ENCODE measurements around the gene SNAI1. TPM values are rescaled to one million over a fixed set of nuclear protein-coding genes. Genes with fewer than 3 reads are reported as not detected.
"Not testable (repeated sequence)": the region's sequence is repeated elsewhere in the genome, so short reads cannot be mapped to it uniquely, and the experiment has no call there.

SNAI1 gene
- total RNA-seq, 1 experiment from 2014 or later, result 5.4 TPM

DNA sequence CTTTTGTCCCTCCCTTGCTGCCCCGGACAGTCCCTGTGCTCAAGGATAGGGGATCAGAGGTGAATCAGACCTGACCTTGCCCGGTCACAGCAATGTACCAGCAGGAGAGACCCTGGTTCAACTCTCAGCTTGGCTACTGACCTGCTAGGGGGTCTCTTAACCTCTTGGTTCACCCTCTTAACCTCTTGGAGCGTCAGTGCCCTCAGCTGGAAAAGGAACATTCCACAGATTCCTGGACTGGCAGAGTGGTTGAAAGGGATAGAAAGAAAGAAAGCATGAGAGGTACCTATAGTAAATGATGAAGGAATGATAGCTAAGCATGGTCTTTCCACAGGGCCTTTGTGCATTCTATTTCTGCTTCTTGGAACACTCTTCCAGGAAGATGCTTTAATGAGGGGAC is 25.2 kb downstream of the SNAI1 start:
- H3K9me3 ChIP-seq (ENCODE audit: low read length), result no peaks in the 10 kb centered on the region
- no peak overlapping the region for H3K4me2 ChIP-seq (ENCODE audit: low read length)
- no peak overlapping the region for H3K9ac ChIP-seq (ENCODE audit: low read length)
- H4K20me1 ChIP-seq (ENCODE audit: low read length), result no peaks in the 10 kb centered on the region
- TF ChIP-seq, protein P1, sequence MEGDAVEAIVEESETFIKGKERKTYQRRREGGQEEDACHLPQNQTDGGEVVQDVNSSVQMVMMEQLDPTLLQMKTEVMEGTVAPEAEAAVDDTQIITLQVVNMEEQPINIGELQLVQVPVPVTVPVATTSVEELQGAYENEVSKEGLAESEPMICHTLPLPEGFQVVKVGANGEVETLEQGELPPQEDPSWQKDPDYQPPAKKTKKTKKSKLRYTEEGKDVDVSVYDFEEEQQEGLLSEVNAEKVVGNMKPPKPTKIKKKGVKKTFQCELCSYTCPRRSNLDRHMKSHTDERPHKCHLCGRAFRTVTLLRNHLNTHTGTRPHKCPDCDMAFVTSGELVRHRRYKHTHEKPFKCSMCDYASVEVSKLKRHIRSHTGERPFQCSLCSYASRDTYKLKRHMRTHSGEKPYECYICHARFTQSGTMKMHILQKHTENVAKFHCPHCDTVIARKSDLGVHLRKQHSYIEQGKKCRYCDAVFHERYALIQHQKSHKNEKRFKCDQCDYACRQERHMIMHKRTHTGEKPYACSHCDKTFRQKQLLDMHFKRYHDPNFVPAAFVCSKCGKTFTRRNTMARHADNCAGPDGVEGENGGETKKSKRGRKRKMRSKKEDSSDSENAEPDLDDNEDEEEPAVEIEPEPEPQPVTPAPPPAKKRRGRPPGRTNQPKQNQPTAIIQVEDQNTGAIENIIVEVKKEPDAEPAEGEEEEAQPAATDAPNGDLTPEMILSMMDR (conservative IDR thresholded peaks at IDR 0.05; ENCODE audit: low read depth, low read length), result no peak
- no peak for TF ChIP-seq EZH2 (IDR thresholded peaks at IDR 0.05; ENCODE audit: low read length, unreplicated experiment)
- no peak for TF ChIP-seq EZH2phosphoT487 (IDR thresholded peaks at IDR 0.05; ENCODE audit: borderline replicate concordance, low read length)
- ATAC-seq (no peak), DNase-seq (no peak)
- H3K27me3 ChIP-seq (ENCODE audit: low read length), result no peaks in the 10 kb centered on the region
- BruUV-seq (replicated peaks), result no TSS peak
- H3F3A ChIP-seq (ENCODE audit: low read length, unreplicated experiment), result no peaks in the 10 kb centered on the region
- intact Hi-C loops (cut with micrococcal nuclease), result no loop called here
- H3K9me2 ChIP-seq (replicated peaks; ENCODE audit: low read length), result no peaks in the 10 kb centered on the region
- H3K27ac ChIP-seq (ENCODE audit: low read length), result no peak overlapping the region
- no peak overlapping the region for H3K4me3 ChIP-seq (ENCODE audit: low read length)
- H3K36me3 ChIP-seq (ENCODE audit: low read depth, low read length), result no peaks in the 10 kb centered on the region
- CTCF ChIA-PET, result no interaction called here
- no peak overlapping the region for H2AFZ ChIP-seq (ENCODE audit: low read length)
- H3K79me2 ChIP-seq (ENCODE audit: low read length), result no peaks in the 10 kb centered on the region
- POLR2A ChIA-PET (ENCODE audit: unreplicated experiment), result no interaction called here
- no peaks in the 10 kb centered on the region for H3K4me1 ChIP-seq (ENCODE audit: insufficient read depth, low read length)

DNA sequence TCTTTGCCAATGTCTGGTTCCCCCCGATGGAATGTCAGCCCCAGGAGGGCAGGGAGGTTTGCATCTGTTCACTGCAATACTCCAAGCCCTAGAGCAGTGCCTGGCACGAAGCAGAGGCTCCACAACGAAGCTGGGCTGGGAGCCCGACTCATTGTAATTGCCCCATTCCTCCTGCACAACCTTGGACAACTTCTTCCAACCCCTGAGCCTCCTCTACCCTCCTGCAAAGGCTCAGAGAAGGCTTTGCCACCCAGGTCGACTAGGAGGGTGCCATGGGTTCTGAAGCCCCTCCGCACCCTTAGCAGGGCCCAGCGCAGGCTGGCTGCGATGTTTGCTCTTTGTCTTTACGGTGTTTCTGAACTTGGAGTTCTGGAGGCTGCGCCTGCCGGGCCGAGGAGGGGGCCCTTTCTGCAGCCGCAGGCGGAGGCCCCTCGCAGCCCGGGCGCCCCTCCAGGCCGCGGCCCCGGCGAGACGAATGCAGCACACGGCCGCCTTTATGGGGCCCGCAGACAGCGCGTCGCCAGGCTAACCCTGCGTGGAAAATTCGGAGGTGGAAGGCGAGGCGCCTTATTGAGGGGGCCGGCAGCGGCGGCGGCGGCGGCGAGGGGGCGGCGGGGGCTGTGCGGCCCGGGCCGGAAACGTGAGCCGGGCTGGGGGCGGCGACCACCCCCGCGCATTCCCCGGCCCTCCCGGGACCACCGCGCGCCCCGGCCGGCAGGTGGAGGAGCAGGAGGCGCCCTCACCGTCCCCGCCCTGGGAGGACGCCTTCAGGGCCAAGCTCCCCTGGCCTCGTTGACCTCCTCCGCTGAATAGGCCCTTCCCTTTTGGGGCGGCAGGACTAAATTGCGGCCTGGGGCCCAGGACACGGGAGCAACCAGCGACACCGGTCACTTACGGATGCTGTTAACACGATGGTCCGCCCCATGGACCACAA is 27.0 kb downstream of the SNAI1 start:
- intact Hi-C loops (cut with micrococcal nuclease), result no loop called here
- ATAC-seq (no peak), DNase-seq (no peak)
- Histone ChIP-seq H3K4me1 (ENCODE audit: insufficient read depth, low read length) (no peaks in the 10 kb centered on the region), H3F3A (ENCODE audit: low read length, unreplicated experiment) (no peaks in the 10 kb centered on the region), H3K36me3 (ENCODE audit: low read depth, low read length) (no peaks in the 10 kb centered on the region), H3K27ac (ENCODE audit: low read length) (no peak overlapping the region), H4K20me1 (ENCODE audit: low read length) (no peaks in the 10 kb centered on the region), H3K79me2 (ENCODE audit: low read length) (no peaks in the 10 kb centered on the region), H2AFZ (ENCODE audit: low read length) (no peak overlapping the region), H3K27me3 (ENCODE audit: low read length) (no peaks in the 10 kb centered on the region), H3K4me3 (ENCODE audit: low read length) (no peak overlapping the region), H3K9me3 (ENCODE audit: low read length) (no peaks in the 10 kb centered on the region), H3K9ac (ENCODE audit: low read length) (no peak overlapping the region), H3K9me2 (replicated peaks; ENCODE audit: low read length) (no peaks in the 10 kb centered on the region), H3K4me2 (ENCODE audit: low read length) (no peak overlapping the region)
- BruUV-seq (replicated peaks), result no TSS peak
- POLR2A ChIA-PET (ENCODE audit: unreplicated experiment), result no interaction called here
- TF ChIP-seq EZH2phosphoT487 (IDR thresholded peaks at IDR 0.05; ENCODE audit: borderline replicate concordance, low read length) (no peak), EZH2 (IDR thresholded peaks at IDR 0.05; ENCODE audit: low read length, unreplicated experiment) (no peak)
- TF ChIP-seq, protein P1 (conservative IDR thresholded peaks at IDR 0.05; ENCODE audit: low read depth, low read length), result no peak
- CTCF ChIA-PET, result no interaction called here

DNA sequence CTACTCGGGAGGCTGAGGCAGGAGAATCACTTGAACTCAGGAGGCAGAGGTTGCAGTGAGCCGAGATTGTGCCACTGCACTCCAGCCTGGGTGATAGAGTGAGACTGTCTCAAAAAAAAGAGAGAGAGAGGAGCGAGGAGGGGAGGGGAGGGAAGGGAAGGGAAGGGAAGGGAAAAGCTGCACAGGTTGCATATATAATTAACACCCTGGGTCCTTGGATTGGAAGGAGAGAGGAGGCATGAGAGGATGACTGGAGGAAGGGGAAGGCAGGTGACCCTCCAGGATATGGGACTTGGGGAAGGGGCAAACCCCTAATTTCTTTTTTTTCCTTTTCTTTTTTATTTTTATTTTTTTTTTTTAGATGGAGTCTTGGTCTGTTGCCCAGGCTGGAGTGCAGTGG is 28.8 kb downstream of the SNAI1 start:
- H3F3A ChIP-seq (ENCODE audit: low read length, unreplicated experiment); BruUV-seq (replicated peaks); ATAC-seq; DNase-seq; H3K36me3 ChIP-seq (ENCODE audit: low read depth, low read length); H3K79me2 ChIP-seq (ENCODE audit: low read length); H3K9me2 ChIP-seq (replicated peaks; ENCODE audit: low read length); H3K9me3 ChIP-seq (ENCODE audit: low read length); POLR2A ChIA-PET (ENCODE audit: unreplicated experiment); H3K4me2 ChIP-seq (ENCODE audit: low read length); H4K20me1 ChIP-seq (ENCODE audit: low read length); H3K4me1 ChIP-seq (ENCODE audit: insufficient read depth, low read length); H3K27me3 ChIP-seq (ENCODE audit: low read length); H3K9ac ChIP-seq (ENCODE audit: low read length); H3K27ac ChIP-seq (ENCODE audit: low read length); intact Hi-C loops (cut with micrococcal nuclease); H2AFZ ChIP-seq (ENCODE audit: low read length); CTCF ChIA-PET; H3K4me3 ChIP-seq (ENCODE audit: low read length): not testable (repeated sequence)
